Measurements from ENCODE around the gene GAMT.

- TF ChIP-seq, protein P1, sequence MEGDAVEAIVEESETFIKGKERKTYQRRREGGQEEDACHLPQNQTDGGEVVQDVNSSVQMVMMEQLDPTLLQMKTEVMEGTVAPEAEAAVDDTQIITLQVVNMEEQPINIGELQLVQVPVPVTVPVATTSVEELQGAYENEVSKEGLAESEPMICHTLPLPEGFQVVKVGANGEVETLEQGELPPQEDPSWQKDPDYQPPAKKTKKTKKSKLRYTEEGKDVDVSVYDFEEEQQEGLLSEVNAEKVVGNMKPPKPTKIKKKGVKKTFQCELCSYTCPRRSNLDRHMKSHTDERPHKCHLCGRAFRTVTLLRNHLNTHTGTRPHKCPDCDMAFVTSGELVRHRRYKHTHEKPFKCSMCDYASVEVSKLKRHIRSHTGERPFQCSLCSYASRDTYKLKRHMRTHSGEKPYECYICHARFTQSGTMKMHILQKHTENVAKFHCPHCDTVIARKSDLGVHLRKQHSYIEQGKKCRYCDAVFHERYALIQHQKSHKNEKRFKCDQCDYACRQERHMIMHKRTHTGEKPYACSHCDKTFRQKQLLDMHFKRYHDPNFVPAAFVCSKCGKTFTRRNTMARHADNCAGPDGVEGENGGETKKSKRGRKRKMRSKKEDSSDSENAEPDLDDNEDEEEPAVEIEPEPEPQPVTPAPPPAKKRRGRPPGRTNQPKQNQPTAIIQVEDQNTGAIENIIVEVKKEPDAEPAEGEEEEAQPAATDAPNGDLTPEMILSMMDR (IDR thresholded peaks at IDR 0.05; ENCODE audit: low read depth, low read length), result no peak
- TF ChIP-seq POLR2A (IDR thresholded peaks at IDR 0.05; ENCODE audit: extremely low read depth, insufficient read length), result peak; percentile 22
- TF ChIP-seq MYC (IDR thresholded peaks at IDR 0.05; ENCODE audit: low read depth, low read length), result no peak
- TF ChIP-seq MAX (IDR thresholded peaks at IDR 0.05; ENCODE audit: low read depth, low read length), result no peak
Measured at GRCh38 chr19:1354970-1355567, 46.3 kb downstream of the GAMT start.

All from NB4 (cell line).